H1 (cell line): ENCODE measurements around the gene SMARCA4. TPM values are rescaled to one million over a fixed set of nuclear protein-coding genes. Genes with fewer than 3 reads are reported as not detected.

Experiments used
- CTCF ChIA-PET: fragments of 300-600 bp; sonication (Branson Sonifier 250); formaldehyde crosslinking; loops from one replicate; lab custom pipeline; 2021; ENCODE audit not compliant: partially characterized antibody; lab: Charles Lee
- POLR2A ChIA-PET: fragments of 300-600 bp; sonication (Branson Sonifier 250); formaldehyde crosslinking; loops from one replicate; lab custom pipeline; 2021; ENCODE audit warnings: inconsistent platforms; ENCODE audit not compliant: partially characterized antibody; lab: Charles Lee
- DNase-seq, 2 experiments: peaks; one replicate each; pipeline versions ENCODE4 v3.0.0 to v3.0.0-alpha.2; 2010 to 2022; ENCODE audit warnings: low spot score in 2 of 2, low read depth in 1 of 2, mixed read lengths in 1 of 2
- FAIRE-seq: peaks from 2 replicates; lab custom pipeline; 2011; peaks lifted over from hg19 to GRCh38; lab: Jason Lieb, UNC
- H2AFZ ChIP-seq: 2 replicates; pipeline ENCODE4 v1.8.1; 2012; ENCODE audit warnings: low read length, inconsistent platforms
- H2AK5ac ChIP-seq: 2 replicates; pipeline ENCODE4 v1.6.1; 2013; ENCODE audit warnings: low read depth, low read length
- H2BK120ac ChIP-seq: replicated peaks from 2 replicates; pipeline ENCODE3; 2013; ENCODE audit warnings: low read depth, low read length, inconsistent platforms
- H2BK12ac ChIP-seq: 2 replicates; pipeline ENCODE4 v1.6.1; 2013; ENCODE audit warnings: low read depth, low read length
- H2BK15ac ChIP-seq: 2 replicates; pipeline ENCODE4 v1.6.1; 2013; ENCODE audit warnings: low read length
- H2BK20ac ChIP-seq: 2 replicates; pipeline ENCODE4 v1.6.1; 2013; ENCODE audit warnings: low read length
- H2BK5ac ChIP-seq: 2 replicates; pipeline ENCODE4 v1.6.1; 2013; ENCODE audit warnings: low read depth, low read length
- H3K14ac ChIP-seq: 2 replicates; pipeline ENCODE4 v1.6.1; 2013; ENCODE audit warnings: inconsistent platforms; ENCODE audit not compliant: insufficient read length
- H3K18ac ChIP-seq: 2 replicates; pipeline ENCODE4 v1.6.1; 2013; ENCODE audit warnings: low read length; ENCODE audit errors: extremely low read depth
- H3K23ac ChIP-seq: 2 replicates; pipeline ENCODE4 v1.6.1; 2013; ENCODE audit warnings: inconsistent platforms; ENCODE audit not compliant: insufficient read length
- H3K23me2 ChIP-seq: 2 replicates; pipeline ENCODE4 v1.6.1; 2013; ENCODE audit warnings: low read depth, low read length
- H3K27ac ChIP-seq: 2 replicates; pipeline ENCODE4 v1.6.1; 2011; ENCODE audit warnings: low read depth, low read length, inconsistent platforms
- H3K27me3 ChIP-seq, 4 experiments: replicated peaks in 1 of 4; 1 replicate in 1 of 4; 2 replicates in 3 of 4; pipeline versions ENCODE4 v1.6.1 to v1.8.1; 2011 to 2013; ENCODE audit warnings: low read length in 3 of 4, mild to moderate bottlenecking in 3 of 4, inconsistent platforms in 2 of 4, mixed read lengths in 2 of 4, moderate library complexity in 1 of 4; ENCODE audit not compliant: control insufficient read depth in 3 of 4, insufficient read depth in 3 of 4; ENCODE audit errors: extremely low read depth in 1 of 4
- H3K36me3 ChIP-seq, 4 experiments: 2 replicates each; pipeline versions ENCODE4 v1.6.1 to v1.8.1; 2011 to 2013; ENCODE audit warnings: mild to moderate bottlenecking in 4 of 4, low read length in 3 of 4, moderate library complexity in 2 of 4, control low read depth in 1 of 4, inconsistent platforms in 1 of 4; ENCODE audit not compliant: insufficient read depth in 4 of 4, control insufficient read depth in 2 of 4
- H3K4ac ChIP-seq: replicated peaks from 2 replicates; pipeline ENCODE3; 2013; ENCODE audit warnings: low read length, low read depth, mixed read lengths, inconsistent platforms; ENCODE audit not compliant: insufficient read length
- H3K4me1 ChIP-seq, 4 experiments: replicated peaks in 1 of 4; 1 replicate in 1 of 4; 2 replicates in 3 of 4; pipeline versions ENCODE4 v1.6.1 to v1.8.1; 2011 to 2013; ENCODE audit warnings: low read length in 3 of 4, inconsistent platforms in 2 of 4, mixed read lengths in 1 of 4; ENCODE audit not compliant: insufficient read depth in 4 of 4, control insufficient read depth in 3 of 4
- H3K4me2 ChIP-seq, 2 experiments: 2 replicates each; pipeline versions ENCODE4 v1.6.1 to v1.8.1; 2011 to 2013; ENCODE audit warnings: low read depth in 2 of 2, low read length in 2 of 2, control low read depth in 1 of 2, inconsistent platforms in 1 of 2, mild to moderate bottlenecking in 1 of 2; ENCODE audit not compliant: insufficient read depth in 1 of 2
- H3K4me3 ChIP-seq, 4 experiments: fragments of 200-600, 300-600 bp in 1 of 4; sonication (generic), shearing (Covaris generic), sonication (Bioruptor Twin) in 1 of 4; 2 replicates each; pipeline versions ENCODE4 v1.5.1 to v1.8.1; 2011 to 2016; ENCODE audit warnings: low read length in 4 of 4, low read depth in 3 of 4, control low read depth in 2 of 4, inconsistent platforms in 2 of 4, mild to moderate bottlenecking in 2 of 4, mixed read lengths in 1 of 4, moderate library complexity in 1 of 4; ENCODE audit not compliant: insufficient read depth in 2 of 4; ENCODE audit errors: extremely low read depth in 1 of 4
- H3K56ac ChIP-seq: replicated peaks from 2 replicates; pipeline ENCODE3; 2013; ENCODE audit warnings: low read depth, mild to moderate bottlenecking, mixed read lengths, low read length, inconsistent platforms; ENCODE audit not compliant: insufficient read length
- H3K79me1 ChIP-seq: 2 replicates; pipeline ENCODE4 v1.6.1; 2013; ENCODE audit warnings: low read depth, low read length, control low read depth
- H3K79me2 ChIP-seq, 2 experiments: 2 replicates each; pipeline versions ENCODE4 v1.6.1 to v1.8.1; 2012 to 2013; ENCODE audit warnings: low read length in 2 of 2, mild to moderate bottlenecking in 2 of 2, inconsistent platforms in 1 of 2; ENCODE audit not compliant: insufficient read depth in 2 of 2, control insufficient read depth in 1 of 2
- H3K9ac ChIP-seq, 4 experiments: replicated peaks in 1 of 4; 1 replicate in 1 of 4; 2 replicates in 3 of 4; pipeline versions ENCODE4 v1.6.1 to v1.8.1; 2011 to 2013; ENCODE audit warnings: low read depth in 3 of 4, low read length in 3 of 4, control low read depth in 2 of 4, mild to moderate bottlenecking in 2 of 4, moderate library complexity in 2 of 4, inconsistent platforms in 1 of 4; ENCODE audit errors: extremely low read depth in 1 of 4
- H3K9me3 ChIP-seq, 2 experiments: 2 replicates each; pipeline versions ENCODE4 v1.6.1 to v1.8.1; 2012 to 2013; ENCODE audit warnings: mild to moderate bottlenecking in 2 of 2, moderate library complexity in 2 of 2, control low read depth in 1 of 2, inconsistent platforms in 1 of 2, low read depth in 1 of 2, low read length in 1 of 2, mixed read lengths in 1 of 2; ENCODE audit not compliant: insufficient read depth in 2 of 2
- H4K20me1 ChIP-seq, 2 experiments: replicated peaks in 1 of 2; 2 replicates each; pipeline versions ENCODE3 to v1.8.1; 2011 to 2013; ENCODE audit warnings: inconsistent platforms in 2 of 2, low read length in 2 of 2, mild to moderate bottlenecking in 1 of 2; ENCODE audit not compliant: insufficient read depth in 2 of 2, control insufficient read depth in 1 of 2
- H4K5ac ChIP-seq: 2 replicates; pipeline ENCODE4 v1.6.1; 2013; ENCODE audit warnings: low read length, low read depth, mixed read lengths, inconsistent platforms; ENCODE audit not compliant: insufficient read length
- H4K8ac ChIP-seq: 2 replicates; pipeline ENCODE4 v1.8.0; 2013; ENCODE audit warnings: mild to moderate bottlenecking, moderate library complexity, low read length, inconsistent platforms; ENCODE audit not compliant: insufficient read depth; ENCODE audit errors: extremely low read depth
- H4K91ac ChIP-seq: replicated peaks from 2 replicates; pipeline ENCODE3; 2013; ENCODE audit warnings: low read length, mixed read lengths, inconsistent platforms; ENCODE audit not compliant: insufficient read length
- KDM1A ChIP-seq: fragments of 200-600, 300-600 bp; sonication (generic); IDR thresholded peaks from 2 replicates; pipeline ENCODE4 v1.7.1; 2016; ENCODE audit warnings: mild to moderate bottlenecking, low read length, borderline replicate concordance
- WGBS, 2 experiments: shearing (Covaris generic) in 1 of 2; methylation state at CpG; one replicate each; pipeline versions ENCODE4 v1.1.6 to v1.1.7; 2013 to 2015; ENCODE audit warnings: low lambda C conversion rate in 2 of 2, mixed read lengths in 2 of 2, inconsistent platforms in 1 of 2, low coverage in 1 of 2, missing lambda C conversion rate in 1 of 2; ENCODE audit not compliant: insufficient replicate concordance in 2 of 2, insufficient coverage in 1 of 2, insufficient read length in 1 of 2; ENCODE audit errors: extremely low coverage in 1 of 2, missing lambda C conversion rate in 1 of 2; 5-methylcytosine and 5-hydroxymethylcytosine counted together
- polyA plus RNA-seq, 7 experiments: library from polyadenylated mRNA; depleted of rRNA in 3 of 7; stranded (reverse) in 5 of 7; unstranded in 2 of 7; fragments of >200 nt in 5 of 7; fragments of 200-250 nt in 2 of 7; gene quantifications; 1 replicate in 5 of 7; 2 replicates in 1 of 7; 4 replicates in 1 of 7; pipeline versions ENCODE4 v1.2.1 to v1.2.3, GENCODE V29; 2011 to 2013; ENCODE audit warnings: missing spikeins in 2 of 7, mixed read lengths in 2 of 7
- total RNA-seq: library from RNA; stranded (reverse); fragmentation: NEBNext Ultra II Directional; extraction: Animal tissue kit (Norgen Biotek cat#: 25700); gene quantifications from 2 replicates; pipeline ENCODE4 v1.2.1, GENCODE V29; 2021

Gene SMARCA4
- total and polyA plus RNA-seq, 2 of the 8 experiments (the other 6 are each of a cell fraction or from before 2014, with no cell fraction given) = 86.4 to 263 TPM

DNA sequence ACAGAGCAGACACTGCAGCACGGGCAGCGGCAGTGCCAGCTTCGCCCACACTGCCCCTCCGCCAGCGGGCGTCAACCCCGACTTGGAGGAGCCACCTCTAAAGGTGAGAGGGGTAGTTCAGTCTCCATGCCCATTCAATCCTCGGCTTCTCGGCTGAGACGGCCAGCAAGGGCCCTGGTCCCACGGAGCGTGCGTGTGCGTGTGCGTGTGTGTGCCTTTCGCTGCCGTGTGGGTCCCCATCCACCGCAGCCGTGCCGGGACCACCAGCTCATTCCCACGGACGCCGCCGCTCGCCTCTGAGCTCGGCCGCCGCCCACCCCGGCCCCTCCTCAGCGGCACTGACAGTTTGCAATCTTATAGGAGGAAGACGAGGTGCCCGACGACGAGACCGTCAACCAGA is 72.9 kb downstream of the SMARCA4 start:
- Histone ChIP-seq H3K9ac (no peak overlapping the region), H2BK120ac (no peak overlapping the region), H4K91ac (no peak overlapping the region), H3K36me3 (peaks cover 47 to 71% (median 68%) of the 10 kb centered on the region in 4 experiments), H3K14ac (no peak overlapping the region), H3K56ac (no peak overlapping the region), H3K4me1 (no peaks in the 10 kb centered on the region), H2BK12ac (no peak overlapping the region), H3K18ac (no peak overlapping the region), H2AFZ (no peak overlapping the region), H4K20me1 (peaks cover 5 to 22% of the 10 kb centered on the region in 2 experiments), H2BK5ac (no peak overlapping the region), H3K79me1 (no peaks in the 10 kb centered on the region; the same call in 1 of the 2 replicates), H4K8ac (no peak overlapping the region), H3K4me3 (no peak overlapping the region), H3K27me3 (no peaks in the 10 kb centered on the region), H3K9me3 (no peaks in the 10 kb centered on the region), H3K79me2 (no peaks in the 10 kb centered on the region), H2AK5ac (no peak overlapping the region), H2BK15ac (no peak overlapping the region), H3K4me2 (no peak overlapping the region), H3K27ac (no peak overlapping the region), H2BK20ac (no peak overlapping the region), H3K4ac (no peak overlapping the region), H4K5ac (no peak overlapping the region), H3K23me2 (no peaks in the 10 kb centered on the region), H3K23ac (no peak overlapping the region)
- ChIA-PET POLR2A (interaction anchor here (0.9 to 1.0 kb wide), 3 partner anchors 17 to 23 kb away, joined by 3 read pairs; no protein-coding TSS in a partner anchor), CTCF (interaction anchor here (0.7 to 3.1 kb wide), 9 partner anchors 10 to 94 kb away, joined by 3 to 14 read pairs (median 4); no protein-coding TSS in a partner anchor)
- 99% methylated on average over 20 of the region's 35 CpGs; no CpG with 5 or more reads in 1 of the 2 experiments for WGBS, 2 experiments
- no peak for FAIRE-seq
- no peak for DNase-seq
- TF ChIP-seq KDM1A = no peak
